BJ (cell line): ENCODE results near the gene SLC4A8. TPM values are rescaled to one million over a fixed set of nuclear protein-coding genes. Genes with fewer than 3 reads are reported as not detected.

Experiments used
- CTCF ChIA-PET: fragments of 350-600 bp; formaldehyde crosslinking; extraction: SDS; loops from one replicate; lab custom pipeline; 2021; ENCODE audit warnings: antibody characterized with exemption, inconsistent platforms; lab: Yijun Ruan, JAX
- POLR2A ChIA-PET: fragments of 300-600 bp; sonication (Branson Sonifier 250); formaldehyde crosslinking; extraction: SDS; loops from one replicate; lab custom pipeline; 2021; ENCODE audit warnings: antibody characterized with exemption; lab: Charles Lee
- DNase-seq: peaks from one replicate; pipeline ENCODE4 v3.0.0-alpha.2; 2011; ENCODE audit warnings: low read depth
- H3K27me3 ChIP-seq: 2 replicates; pipeline ENCODE4 v1.6.0; 2011; ENCODE audit warnings: low read length; ENCODE audit not compliant: control insufficient read depth, insufficient read depth
- H3K36me3 ChIP-seq: 2 replicates; pipeline ENCODE4 v1.5.1; 2011; ENCODE audit warnings: low read length; ENCODE audit not compliant: control insufficient read depth, insufficient read depth
- H3K4me3 ChIP-seq: 2 replicates; pipeline ENCODE4 v1.5.1; 2011; ENCODE audit warnings: low read depth, mild to moderate bottlenecking, control low read depth, low read length
- polyA plus RNA-seq: library from polyadenylated mRNA; depleted of rRNA; stranded (reverse); fragments of >200 nt; gene quantifications from 2 replicates; pipeline ENCODE4 v1.2.3, GENCODE V29; 2011
- TF ChIP-seq, protein P1 (sequence below): IDR thresholded peaks from 2 replicates; pipeline ENCODE4 v1.5.1; 2011; ENCODE audit warnings: low read depth, mild to moderate bottlenecking, control low read depth, inconsistent platforms, low read length, moderate library complexity; ENCODE audit not compliant: insufficient read depth

The SLC4A8 gene
- polyA plus RNA-seq, 1 experiment = 4.9 TPM

DNA sequence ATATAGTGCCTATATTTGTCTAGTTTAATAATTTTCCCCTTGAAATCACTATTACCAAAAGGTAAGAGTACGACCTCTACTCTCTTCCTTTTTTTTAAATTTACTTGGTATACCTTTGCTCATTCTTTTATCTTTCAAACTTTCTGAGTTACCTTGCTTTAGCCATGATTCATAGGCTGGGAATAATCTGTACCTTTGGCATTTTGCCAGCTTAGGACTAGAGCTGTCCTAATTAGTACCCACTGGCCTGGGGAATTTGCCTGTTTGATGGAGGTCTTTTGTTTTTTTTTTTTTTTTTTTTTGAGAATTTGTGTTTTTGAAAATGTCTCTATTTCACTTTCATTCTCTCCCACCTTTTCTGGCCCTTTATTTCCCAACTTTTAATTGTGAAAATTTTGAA is 8.7 kb upstream of the SLC4A8 start:
- Histone ChIP-seq H3K4me3 (no peak overlapping the region), H3K36me3 (no peaks in the 10 kb centered on the region), H3K27me3 (no peaks in the 10 kb centered on the region)
- ChIA-PET POLR2A (no interaction called here), CTCF (interaction anchor here (1.1 to 1.7 kb wide), 2 partner anchors 449 to 459 kb away, joined by 3 to 7 read pairs; no protein-coding TSS in a partner anchor)
- DNase-seq = no peak
- TF ChIP-seq, protein P1, sequence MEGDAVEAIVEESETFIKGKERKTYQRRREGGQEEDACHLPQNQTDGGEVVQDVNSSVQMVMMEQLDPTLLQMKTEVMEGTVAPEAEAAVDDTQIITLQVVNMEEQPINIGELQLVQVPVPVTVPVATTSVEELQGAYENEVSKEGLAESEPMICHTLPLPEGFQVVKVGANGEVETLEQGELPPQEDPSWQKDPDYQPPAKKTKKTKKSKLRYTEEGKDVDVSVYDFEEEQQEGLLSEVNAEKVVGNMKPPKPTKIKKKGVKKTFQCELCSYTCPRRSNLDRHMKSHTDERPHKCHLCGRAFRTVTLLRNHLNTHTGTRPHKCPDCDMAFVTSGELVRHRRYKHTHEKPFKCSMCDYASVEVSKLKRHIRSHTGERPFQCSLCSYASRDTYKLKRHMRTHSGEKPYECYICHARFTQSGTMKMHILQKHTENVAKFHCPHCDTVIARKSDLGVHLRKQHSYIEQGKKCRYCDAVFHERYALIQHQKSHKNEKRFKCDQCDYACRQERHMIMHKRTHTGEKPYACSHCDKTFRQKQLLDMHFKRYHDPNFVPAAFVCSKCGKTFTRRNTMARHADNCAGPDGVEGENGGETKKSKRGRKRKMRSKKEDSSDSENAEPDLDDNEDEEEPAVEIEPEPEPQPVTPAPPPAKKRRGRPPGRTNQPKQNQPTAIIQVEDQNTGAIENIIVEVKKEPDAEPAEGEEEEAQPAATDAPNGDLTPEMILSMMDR = no peak

GRCh38 chr12:51417826-51418225 is 6.8 kb upstream of the SLC4A8 start:
- ChIA-PET POLR2A (no interaction called here), CTCF (interaction anchor here (5.8 to 8.9 kb wide), 3 partner anchors 114 to 457 kb away, joined by 63 to 83 read pairs (median 82); no protein-coding TSS in a partner anchor)
- no peak for DNase-seq
- H3K27me3 ChIP-seq = no peaks in the 10 kb centered on the region
- no peak overlapping the region for H3K4me3 ChIP-seq
- TF ChIP-seq, protein P1 = no peak
- H3K36me3 ChIP-seq = no peaks in the 10 kb centered on the region

GRCh38 chr12:51419425-51420193 is 5.0 kb upstream of the SLC4A8 start:
- no peak for DNase-seq
- no peaks in the 10 kb centered on the region for H3K36me3 ChIP-seq
- CTCF ChIA-PET = interaction anchor here (0.7 to 8.9 kb wide), 12 partner anchors 9 to 504 kb away, joined by 3 to 83 read pairs (median 8); no protein-coding TSS in a partner anchor
- H3K4me3 ChIP-seq = no peak overlapping the region
- TF ChIP-seq, protein P1 = 0 out of 2 replicates have a peak, but pooled peaks have one; percentile 19
- no peaks in the 10 kb centered on the region for H3K27me3 ChIP-seq
- POLR2A ChIA-PET = no interaction called here

- TF ChIP-seq, protein P1 = peak; percentile 76
- POLR2A ChIA-PET = interaction anchor here (1.0 kb wide), 1 partner anchor 403 kb away, joined by 3 read pairs; no protein-coding TSS in a partner anchor
These were observed 3.3 kb upstream of the SLC4A8 start for GRCh38 chr12:51421266-51421884.

DNA sequence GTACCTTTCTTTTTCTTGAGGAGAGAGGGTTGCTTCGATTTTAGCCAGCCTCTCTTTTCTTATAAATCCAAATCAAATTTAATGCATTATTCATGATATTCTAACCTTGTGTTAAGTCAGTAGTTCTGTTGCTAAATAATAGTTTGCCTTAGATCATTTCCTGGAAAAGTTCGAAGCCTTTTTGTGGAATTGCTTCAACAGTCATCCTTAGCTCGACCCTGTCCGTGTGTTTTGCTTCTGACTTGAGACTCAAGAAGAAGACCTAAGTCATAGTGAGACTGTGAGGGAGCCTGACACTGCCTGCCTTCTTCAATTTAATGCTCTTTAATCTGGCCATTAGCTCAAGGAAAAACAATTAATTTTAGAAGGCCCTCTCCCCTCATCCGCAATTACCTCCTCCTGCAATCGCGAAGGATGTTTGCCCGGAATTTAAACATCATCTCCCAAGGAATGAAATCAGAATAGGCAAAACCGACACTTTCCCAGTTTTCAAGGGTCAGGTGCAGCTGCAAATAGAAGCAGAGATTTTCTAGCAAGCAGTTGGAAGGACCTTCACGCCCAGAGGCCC is 453 bp upstream of the SLC4A8 start:
- TF ChIP-seq, protein P1 = no peak
- peak overlapping the region; percentile 77; the same call in 1 of the 2 replicates for H3K4me3 ChIP-seq
- no peaks in the 10 kb centered on the region for H3K36me3 ChIP-seq
- DNase-seq = peak; percentile 33
- ChIA-PET CTCF (interaction anchor here (0.7 to 8.9 kb wide), 18 partner anchors 10 to 465 kb away, joined by 3 to 83 read pairs (median 4); no protein-coding TSS in a partner anchor), POLR2A (interaction anchor here (0.7 kb wide), 1 partner anchor 82 kb away, joined by 3 read pairs; no protein-coding TSS in a partner anchor)
- no peaks in the 10 kb centered on the region for H3K27me3 ChIP-seq

More at GRCh38 chr12:51421266-51421884, 3.3 kb upstream of the SLC4A8 start:
- CTCF ChIA-PET = interaction anchor here (0.6 to 8.9 kb wide), 29 partner anchors 9 to 560 kb away, joined by 3 to 83 read pairs (median 6); a partner anchor contains a TSS
- H3K4me3 ChIP-seq = no peak overlapping the region
- peak; percentile 4 for DNase-seq
- H3K27me3 ChIP-seq = no peaks in the 10 kb centered on the region
- H3K36me3 ChIP-seq = no peaks in the 10 kb centered on the region
